Prostate gland (tissue), 2 donors: ENCODE data around the gene KCNJ12.

Experiments used
- POLR2AphosphoS5 ChIP-seq: sonication (generic); formaldehyde crosslinking; IDR thresholded peaks from one replicate; pipeline ENCODE4 v1.6.1; 2017; ENCODE audit warnings: antibody characterized with exemption
- TF ChIP-seq, protein P1 (sequence below), 4 experiments: fragments of 200-600 bp in 2 of 4; fragments of 450-650 bp in 2 of 4; sonication (generic) in 2 of 4; IDR thresholded peaks; 1 replicate in 3 of 4; 2 replicates in 1 of 4; pipeline ENCODE4 v1.5.1; 2016 to 2019; ENCODE audit warnings: antibody characterized with exemption in 4 of 4, mild to moderate bottlenecking in 2 of 4, moderate library complexity in 2 of 4

- TF ChIP-seq, protein P1, sequence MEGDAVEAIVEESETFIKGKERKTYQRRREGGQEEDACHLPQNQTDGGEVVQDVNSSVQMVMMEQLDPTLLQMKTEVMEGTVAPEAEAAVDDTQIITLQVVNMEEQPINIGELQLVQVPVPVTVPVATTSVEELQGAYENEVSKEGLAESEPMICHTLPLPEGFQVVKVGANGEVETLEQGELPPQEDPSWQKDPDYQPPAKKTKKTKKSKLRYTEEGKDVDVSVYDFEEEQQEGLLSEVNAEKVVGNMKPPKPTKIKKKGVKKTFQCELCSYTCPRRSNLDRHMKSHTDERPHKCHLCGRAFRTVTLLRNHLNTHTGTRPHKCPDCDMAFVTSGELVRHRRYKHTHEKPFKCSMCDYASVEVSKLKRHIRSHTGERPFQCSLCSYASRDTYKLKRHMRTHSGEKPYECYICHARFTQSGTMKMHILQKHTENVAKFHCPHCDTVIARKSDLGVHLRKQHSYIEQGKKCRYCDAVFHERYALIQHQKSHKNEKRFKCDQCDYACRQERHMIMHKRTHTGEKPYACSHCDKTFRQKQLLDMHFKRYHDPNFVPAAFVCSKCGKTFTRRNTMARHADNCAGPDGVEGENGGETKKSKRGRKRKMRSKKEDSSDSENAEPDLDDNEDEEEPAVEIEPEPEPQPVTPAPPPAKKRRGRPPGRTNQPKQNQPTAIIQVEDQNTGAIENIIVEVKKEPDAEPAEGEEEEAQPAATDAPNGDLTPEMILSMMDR (IDR thresholded peaks at IDR 0.05), result no peak
- TF ChIP-seq POLR2AphosphoS5, result no peak
Measured at GRCh38 chr17:21388944-21389343, 12.8 kb downstream of the KCNJ12 start.
